GM23338 (cell line): ENCODE results near the gene CTU2. TPM values are rescaled to one million over a fixed set of nuclear protein-coding genes. Genes with fewer than 3 reads are reported as not detected.

Source experiments
- ATAC-seq: fragments of 200-7000 bp; cut with Tn5 transposase; 3 replicates; pipeline ENCODE4 v1.9.1; 2020
- DNase-seq: peaks from one replicate; pipeline ENCODE4 v3.0.0-alpha.2; 2015; ENCODE audit warnings: low spot score
- H2AFZ ChIP-seq: fragments of 200-600 bp; sonication (generic); 2 replicates; pipeline ENCODE4 v1.8.0; 2016; ENCODE audit warnings: antibody characterized with exemption, mild to moderate bottlenecking, moderate library complexity
- H3F3A ChIP-seq: fragments of 200-600 bp; sonication (generic); replicated peaks from 2 replicates; pipeline ENCODE4 v1.8.0; 2017; ENCODE audit warnings: antibody characterized with exemption, mixed run types, low read depth
- H3K27ac ChIP-seq: fragments of 200-600 bp; sonication (generic); 2 replicates; pipeline ENCODE4 v1.6.1; 2016; ENCODE audit warnings: low read depth
- H3K27me3 ChIP-seq: fragments of 200-600 bp; sonication (generic); 2 replicates; pipeline ENCODE4 v1.8.0; 2016; ENCODE audit warnings: mild to moderate bottlenecking, mixed run types, moderate library complexity; ENCODE audit not compliant: insufficient read depth
- H3K36me3 ChIP-seq: fragments of 200-600 bp; sonication (generic); 2 replicates; pipeline ENCODE4 v1.8.0; 2016; ENCODE audit warnings: mild to moderate bottlenecking; ENCODE audit not compliant: insufficient read depth
- H3K4me1 ChIP-seq: fragments of 200-600 bp; sonication (generic); 2 replicates; pipeline ENCODE4 v1.8.0; 2016; ENCODE audit warnings: mild to moderate bottlenecking, moderate library complexity; ENCODE audit not compliant: insufficient read depth
- H3K4me2 ChIP-seq: fragments of 200-600 bp; sonication (generic); 2 replicates; pipeline ENCODE4 v1.7.1; 2017; ENCODE audit warnings: mixed run types
- H3K4me3 ChIP-seq: fragments of 200-600 bp; sonication (generic); 2 replicates; pipeline ENCODE4 v1.6.1; 2016; ENCODE audit warnings: mixed run types
- H3K79me2 ChIP-seq: fragments of 200-600 bp; sonication (generic); replicated peaks from 2 replicates; pipeline ENCODE4 v1.8.0; 2017; ENCODE audit warnings: mild to moderate bottlenecking; ENCODE audit not compliant: insufficient read depth
- H3K9me2 ChIP-seq: fragments of 200-600 bp; sonication (generic); 2 replicates; pipeline ENCODE4 v1.8.0; 2017; ENCODE audit not compliant: insufficient read depth
- H4K20me1 ChIP-seq: fragments of 200-600 bp; sonication (generic); replicated peaks from 2 replicates; pipeline ENCODE4 v1.8.0; 2017; ENCODE audit warnings: mild to moderate bottlenecking; ENCODE audit not compliant: insufficient read depth
- H3K27ac Mint-ChIP-seq: 2 replicates; pipeline ENCODE4 v1.8.0; 2020; ENCODE audit warnings: inconsistent platforms, mild to moderate bottlenecking, moderate library complexity, mixed read lengths
- H3K27me3 Mint-ChIP-seq: 3 replicates; pipeline ENCODE4 v1.8.0; 2022; ENCODE audit warnings: low read depth, mild to moderate bottlenecking, moderate library complexity, mixed read lengths, inconsistent platforms; ENCODE audit not compliant: insufficient read depth, poor library complexity
- H3K36me3 Mint-ChIP-seq: 3 replicates; pipeline ENCODE4 v1.8.0; 2021; ENCODE audit warnings: low read depth, mild to moderate bottlenecking, inconsistent platforms, moderate library complexity, mixed read lengths
- H3K4me1 Mint-ChIP-seq: 3 replicates; pipeline ENCODE4 v1.8.0; 2020; ENCODE audit warnings: mild to moderate bottlenecking, inconsistent platforms, mixed read lengths
- H3K4me3 Mint-ChIP-seq: 3 replicates; pipeline ENCODE4 v1.8.0; 2021; ENCODE audit warnings: moderate library complexity, mild to moderate bottlenecking, inconsistent platforms, mixed read lengths
- H3K9me3 Mint-ChIP-seq: 3 replicates; pipeline ENCODE4 v1.8.0; 2020; ENCODE audit warnings: moderate library complexity, mild to moderate bottlenecking, inconsistent platforms, mixed read lengths
- REST ChIP-seq: IDR thresholded peaks from one replicate; pipeline ENCODE4 v1.6.1; 2018; ENCODE audit warnings: antibody characterized with exemption; ENCODE audit not compliant: unreplicated experiment
- ZNF462 ChIP-seq: fragments of 250-450 bp; sonication (Bioruptor Pico); IDR thresholded peaks from 2 replicates; pipeline ENCODE4 v1.5.0; 2020; ENCODE audit warnings: mild to moderate bottlenecking, moderate library complexity
- polyA plus RNA-seq: library from polyadenylated mRNA; unstranded; fragments of >200 nt; fragmentation: Nextera tagmentation; extraction: Ambion mirVana; gene quantifications from 2 replicates; pipeline ENCODE4 v1.2.1, GENCODE V29; 2016
- total RNA-seq: library from RNA; depleted of rRNA; stranded (reverse); fragments of >200 nt; shearing (Covaris generic); gene quantifications from 2 replicates; pipeline ENCODE4 v1.2.3, GENCODE V29; 2014

The CTU2 gene
- total and polyA plus RNA-seq, 2 experiments from 2014 or later = 22.3 to 25.7 TPM

- no peak for TF ChIP-seq ZNF462 (CRISPR knock-in tag)
- no peak for TF ChIP-seq REST
- Mint-ChIP-seq H3K9me3 (no peaks in the 10 kb centered on the region), H3K27ac (no peak overlapping the region), H3K4me3 (no peak overlapping the region), H3K4me1 (no peaks in the 10 kb centered on the region), H3K36me3 (peaks cover 9% of the 10 kb centered on the region; the same call in 2 of the 3 replicates), H3K27me3 (peaks cover 17% of the 10 kb centered on the region)
- no peaks in the 10 kb centered on the region for H3K9me2 ChIP-seq
- H3K4me3 ChIP-seq = no peak overlapping the region
- no peaks in the 10 kb centered on the region for H3K79me2 ChIP-seq
- ATAC-seq (no peak), DNase-seq (no peak)
- H3K4me1 ChIP-seq = no peaks in the 10 kb centered on the region
- no peaks in the 10 kb centered on the region for H3F3A ChIP-seq
- no peak overlapping the region for H2AFZ ChIP-seq
- H3K27ac ChIP-seq = no peak overlapping the region
- no peak overlapping the region for H3K4me2 ChIP-seq
- H4K20me1 ChIP-seq = no peaks in the 10 kb centered on the region
- no peaks in the 10 kb centered on the region for H3K27me3 ChIP-seq
- no peaks in the 10 kb centered on the region for H3K36me3 ChIP-seq
Observed at GRCh38 chr16:88730632-88731607, 24.6 kb downstream of the CTU2 start.
